HUES64 (cell line): ENCODE data around the gene AFTPH.

Source experiments
- H3K27ac ChIP-seq: 2 replicates; pipeline ENCODE4 v1.7.0; 2013; ENCODE audit warnings: low read depth, low read length, inconsistent platforms
- H3K27me3 ChIP-seq: 2 replicates; pipeline ENCODE4 v1.6.1; 2013; ENCODE audit warnings: mild to moderate bottlenecking, low read length; ENCODE audit not compliant: insufficient read depth
- H3K36me3 ChIP-seq: 2 replicates; pipeline ENCODE4 v1.6.1; 2013; ENCODE audit warnings: mild to moderate bottlenecking, low read length; ENCODE audit not compliant: insufficient read depth
- H3K4me1 ChIP-seq: 2 replicates; pipeline ENCODE4 v1.6.1; 2013; ENCODE audit warnings: mild to moderate bottlenecking, low read length, moderate library complexity; ENCODE audit not compliant: insufficient read depth
- H3K4me3 ChIP-seq: 2 replicates; pipeline ENCODE4 v1.5.1; 2013; ENCODE audit warnings: mild to moderate bottlenecking, low read length, moderate library complexity
- H3K9ac ChIP-seq: 2 replicates; pipeline ENCODE4 v1.6.1; 2013; ENCODE audit warnings: mild to moderate bottlenecking, low read depth, low read length
- H3K9me3 ChIP-seq: 2 replicates; pipeline ENCODE4 v1.6.1; 2013; ENCODE audit warnings: low read depth, low read length; ENCODE audit not compliant: insufficient read depth
- WGBS: fragments of 150-250, 120-280 bp; methylation state at CpG from one replicate; pipeline ENCODE4 v1.1.7; 2013; ENCODE audit warnings: missing lambda C conversion rate; 5-methylcytosine and 5-hydroxymethylcytosine counted together

The AFTPH gene

GRCh38 chr2:64637000-64637635, 113.0 kb downstream of the AFTPH start:
- Histone ChIP-seq H3K27me3 (peaks cover 9% of the 10 kb centered on the region; the same call in 1 of the 2 replicates), H3K27ac (no peak overlapping the region), H3K9ac (no peak overlapping the region), H3K4me3 (no peak overlapping the region), H3K36me3 (peaks cover 21% of the 10 kb centered on the region), H3K4me1 (peaks cover 32% of the 10 kb centered on the region), H3K9me3 (no peaks in the 10 kb centered on the region)
- 89% methylated on average over 8 of the region's 9 CpGs for WGBS

- 90% methylated on average over 5 of the region's 5 CpGs for WGBS
- H3K36me3 ChIP-seq = peaks cover 21% of the 10 kb centered on the region
- no peak overlapping the region for H3K27ac ChIP-seq
- no peak overlapping the region for H3K4me3 ChIP-seq
- no peak overlapping the region for H3K9ac ChIP-seq
- peaks cover 39% of the 10 kb centered on the region for H3K4me1 ChIP-seq
- H3K9me3 ChIP-seq = no peaks in the 10 kb centered on the region
- H3K27me3 ChIP-seq = peaks cover 17% of the 10 kb centered on the region
These were observed 113.8 kb downstream of the AFTPH start for GRCh38 chr2:64637931-64638330.

- Histone ChIP-seq H3K36me3 (peaks cover 21% of the 10 kb centered on the region), H3K9ac (no peak overlapping the region), H3K27me3 (peaks cover 22% of the 10 kb centered on the region), H3K4me1 (peaks cover 44% of the 10 kb centered on the region), H3K4me3 (no peak overlapping the region), H3K9me3 (no peaks in the 10 kb centered on the region), H3K27ac (no peak overlapping the region)
- WGBS = 100% methylated on average over 4 of the region's 4 CpGs
These were observed 114.5 kb downstream of the AFTPH start for GRCh38 chr2:64638502-64639120.

GRCh38 chr2:64639691-64640090, 115.6 kb downstream of the AFTPH start:
- peaks cover 50% of the 10 kb centered on the region for H3K4me1 ChIP-seq
- no peak overlapping the region for H3K9ac ChIP-seq
- H3K27ac ChIP-seq = no peak overlapping the region; the same call in 1 of the 2 replicates
- H3K27me3 ChIP-seq = peaks cover 22% of the 10 kb centered on the region
- H3K36me3 ChIP-seq = peaks cover 17% of the 10 kb centered on the region
- no peaks in the 10 kb centered on the region for H3K9me3 ChIP-seq
- no peak overlapping the region for H3K4me3 ChIP-seq
- WGBS = 56% methylated on average over 2 of the region's 2 CpGs

- 36% methylated on average over 12 of the region's 12 CpGs for whole genome bisulfite sequencing
- Histone ChIP-seq H3K27me3 (peaks cover 22% of the 10 kb centered on the region), H3K27ac (peak overlapping the region; percentile 47; the same call in 1 of the 2 replicates), H3K4me1 (peaks cover 52% of the 10 kb centered on the region), H3K9me3 (no peaks in the 10 kb centered on the region), H3K9ac (no peak overlapping the region), H3K4me3 (no peak overlapping the region), H3K36me3 (peaks cover 10% of the 10 kb centered on the region)
These were observed 116.3 kb downstream of the AFTPH start for GRCh38 chr2:64640153-64641044.

GRCh38 chr2:64641599-64641998, 117.5 kb downstream of the AFTPH start:
- no peak overlapping the region for H3K4me3 ChIP-seq
- no peak overlapping the region for H3K27ac ChIP-seq
- WGBS = 78% methylated on average over 10 of the region's 10 CpGs
- no peaks in the 10 kb centered on the region for H3K9me3 ChIP-seq
- peaks cover 63% of the 10 kb centered on the region for H3K4me1 ChIP-seq
- H3K9ac ChIP-seq = no peak overlapping the region
- peaks cover 22% of the 10 kb centered on the region for H3K27me3 ChIP-seq
- no peaks in the 10 kb centered on the region for H3K36me3 ChIP-seq
